Measurements from ENCODE around the gene GINS1.
A peak's percentile ranks its signal among the peaks of the same experiment; 100 is the strongest.

Gene GINS1

DNA sequence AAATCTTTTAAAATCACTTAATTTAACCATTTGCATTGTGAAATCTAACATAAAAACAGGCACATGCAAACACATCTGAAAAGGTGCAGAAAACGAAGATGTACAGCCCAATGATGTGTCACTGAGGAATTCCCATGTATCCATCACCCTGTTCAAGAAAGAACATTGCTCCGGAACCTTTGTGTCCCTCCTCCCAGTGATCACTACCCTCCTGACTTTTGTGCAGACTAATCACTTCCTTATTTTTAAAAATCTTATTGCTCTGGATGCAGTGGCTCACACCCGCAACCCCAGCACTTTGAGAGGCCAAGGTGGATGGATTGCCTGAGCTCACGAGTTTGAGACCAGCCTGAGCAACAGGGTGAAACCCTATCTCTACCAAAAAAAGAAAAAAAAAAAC is 14.6 kb downstream of the GINS1 start:
- TF ChIP-seq, protein P1, sequence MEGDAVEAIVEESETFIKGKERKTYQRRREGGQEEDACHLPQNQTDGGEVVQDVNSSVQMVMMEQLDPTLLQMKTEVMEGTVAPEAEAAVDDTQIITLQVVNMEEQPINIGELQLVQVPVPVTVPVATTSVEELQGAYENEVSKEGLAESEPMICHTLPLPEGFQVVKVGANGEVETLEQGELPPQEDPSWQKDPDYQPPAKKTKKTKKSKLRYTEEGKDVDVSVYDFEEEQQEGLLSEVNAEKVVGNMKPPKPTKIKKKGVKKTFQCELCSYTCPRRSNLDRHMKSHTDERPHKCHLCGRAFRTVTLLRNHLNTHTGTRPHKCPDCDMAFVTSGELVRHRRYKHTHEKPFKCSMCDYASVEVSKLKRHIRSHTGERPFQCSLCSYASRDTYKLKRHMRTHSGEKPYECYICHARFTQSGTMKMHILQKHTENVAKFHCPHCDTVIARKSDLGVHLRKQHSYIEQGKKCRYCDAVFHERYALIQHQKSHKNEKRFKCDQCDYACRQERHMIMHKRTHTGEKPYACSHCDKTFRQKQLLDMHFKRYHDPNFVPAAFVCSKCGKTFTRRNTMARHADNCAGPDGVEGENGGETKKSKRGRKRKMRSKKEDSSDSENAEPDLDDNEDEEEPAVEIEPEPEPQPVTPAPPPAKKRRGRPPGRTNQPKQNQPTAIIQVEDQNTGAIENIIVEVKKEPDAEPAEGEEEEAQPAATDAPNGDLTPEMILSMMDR (IDR thresholded peaks at IDR 0.05; ENCODE audit: insufficient read depth, low read depth, low read length, missing control alignments) = no peak
- H3K4me3 ChIP-seq (ENCODE audit: low read depth, low read length) = no peak overlapping the region
- no peak for DNase-seq (ENCODE audit: low read depth)

DNA sequence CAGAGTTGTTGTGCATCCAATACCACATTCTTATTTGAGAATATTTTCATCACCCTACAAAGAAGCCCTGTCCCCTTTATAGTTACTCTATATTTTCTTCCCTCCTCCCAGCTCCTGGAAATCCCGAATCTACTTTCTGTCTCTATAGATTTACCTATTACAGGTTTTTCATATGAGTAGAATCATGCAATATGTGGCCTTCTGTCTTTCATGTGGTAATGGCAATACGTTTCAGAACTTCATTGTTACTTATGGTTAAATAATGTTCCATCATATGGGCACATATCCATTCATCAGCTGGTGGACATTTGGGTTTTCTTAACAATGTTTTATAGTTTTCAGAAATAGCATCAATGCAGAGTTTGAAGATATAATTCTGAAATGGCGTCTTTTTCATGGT is 17.1 kb downstream of the GINS1 start:
- TF ChIP-seq, protein P1 (IDR thresholded peaks at IDR 0.05; ENCODE audit: insufficient read depth, low read depth, low read length, missing control alignments) = no peak
- H3K4me3 ChIP-seq (ENCODE audit: low read depth, low read length) = no peak overlapping the region
- no peak for DNase-seq (ENCODE audit: low read depth)

DNA sequence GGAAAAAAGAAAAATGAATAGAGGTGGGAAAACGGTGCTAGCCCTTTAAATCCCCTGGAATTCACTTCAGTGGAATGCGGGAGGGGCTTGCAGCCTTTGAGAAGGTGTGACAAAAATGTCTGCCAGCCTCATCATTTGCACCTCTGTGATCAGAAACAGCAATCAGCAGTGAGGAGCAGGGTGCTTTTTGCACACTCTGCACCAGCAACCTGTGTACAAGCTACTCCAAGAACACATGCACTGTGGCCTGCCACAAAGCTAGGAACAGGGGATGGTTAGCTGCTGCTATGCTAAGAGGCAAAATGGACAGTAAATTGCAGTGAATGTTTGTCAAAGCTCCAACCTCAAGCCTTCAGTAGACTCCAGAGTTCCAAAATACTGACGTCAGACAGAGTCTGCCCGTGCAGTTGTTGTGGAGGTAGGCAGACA is 29.7 kb downstream of the GINS1 start:
- TF ChIP-seq, protein P1 (IDR thresholded peaks at IDR 0.05; ENCODE audit: insufficient read depth, low read depth, low read length, missing control alignments) = no peak
- H3K4me3 ChIP-seq (ENCODE audit: low read depth, low read length) = no peak overlapping the region
- no peak for DNase-seq (ENCODE audit: low read depth)

DNA sequence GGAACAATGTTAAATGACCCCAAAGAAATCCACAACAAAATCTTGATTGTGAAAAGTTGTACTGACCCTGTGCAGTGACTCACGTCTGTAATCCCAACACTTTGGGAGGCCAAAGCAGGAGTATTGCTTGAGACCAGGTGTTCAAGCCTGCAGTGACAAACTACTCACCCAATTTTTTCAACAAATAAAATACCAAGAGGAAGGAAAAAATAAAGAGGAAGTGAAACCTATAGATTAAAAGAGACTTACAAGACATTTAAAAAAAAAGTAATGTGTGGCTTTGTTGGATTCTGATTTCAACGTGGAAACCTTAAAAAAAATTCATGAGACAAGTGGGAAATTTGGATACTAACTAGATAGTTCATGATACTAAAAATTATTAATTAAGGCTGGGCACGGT is 31.9 kb downstream of the GINS1 start:
- H3K4me3 ChIP-seq (ENCODE audit: low read depth, low read length) = no peak overlapping the region
- DNase-seq (ENCODE audit: low read depth) = peak; percentile 5
- TF ChIP-seq, protein P1 (IDR thresholded peaks at IDR 0.05; ENCODE audit: insufficient read depth, low read depth, low read length, missing control alignments) = no peak

- no peak overlapping the region for H3K4me3 ChIP-seq (ENCODE audit: low read depth, low read length)
- TF ChIP-seq, protein P1 (IDR thresholded peaks at IDR 0.05; ENCODE audit: insufficient read depth, low read depth, low read length, missing control alignments) = no peak
- no peak for DNase-seq (ENCODE audit: low read depth)
Measured at GRCh38 chr20:25444556-25444955, 37.1 kb downstream of the GINS1 start.

DNA sequence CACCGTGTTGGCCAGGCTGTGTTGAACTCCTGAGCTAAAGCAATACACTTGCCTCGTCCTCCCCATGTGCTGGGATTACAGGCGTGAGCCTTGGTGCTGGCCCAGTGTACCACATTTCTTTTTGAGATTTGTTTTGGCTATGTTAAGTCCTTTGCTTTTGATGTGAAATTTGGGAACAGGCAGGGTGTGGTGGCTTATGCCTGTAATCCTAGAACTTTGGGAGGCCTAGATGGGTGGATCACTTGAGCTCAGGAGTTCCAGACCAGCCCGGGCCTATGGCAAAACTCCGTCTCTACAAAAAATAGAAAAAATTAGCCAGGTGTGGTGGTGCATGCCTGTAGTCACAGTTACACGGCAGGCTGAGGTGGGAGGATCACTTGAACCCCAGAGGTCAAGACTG is 40.2 kb downstream of the GINS1 start:
- TF ChIP-seq, protein P1 (IDR thresholded peaks at IDR 0.05; ENCODE audit: insufficient read depth, low read depth, low read length, missing control alignments) = no peak
- no peak for DNase-seq (ENCODE audit: low read depth)
- H3K4me3 ChIP-seq (ENCODE audit: low read depth, low read length) = no peak overlapping the region

- DNase-seq (ENCODE audit: low read depth) = no peak
- TF ChIP-seq, protein P1 (IDR thresholded peaks at IDR 0.05; ENCODE audit: insufficient read depth, low read depth, low read length, missing control alignments) = no peak
- H3K4me3 ChIP-seq (ENCODE audit: low read depth, low read length) = no peak overlapping the region
Measured at GRCh38 chr20:25452333-25452732, 44.9 kb downstream of the GINS1 start.
